Anterior cingulate cortex (tissue), 58 donors: Measurements from ENCODE around the gene GRHL3.

Experiments used
- DNase-seq, 58 donors: peaks; one replicate each; lab custom pipeline; 2025; lab: John Stamatoyannopoulos, UW

The GRHL3 gene

GRCh38 chr1:24316645-24317044 is 2.5 kb upstream of the GRHL3 start:
- DNase-seq: peak in 7 of 58 donors; percentile 2 to 35 (median 17)

DNA sequence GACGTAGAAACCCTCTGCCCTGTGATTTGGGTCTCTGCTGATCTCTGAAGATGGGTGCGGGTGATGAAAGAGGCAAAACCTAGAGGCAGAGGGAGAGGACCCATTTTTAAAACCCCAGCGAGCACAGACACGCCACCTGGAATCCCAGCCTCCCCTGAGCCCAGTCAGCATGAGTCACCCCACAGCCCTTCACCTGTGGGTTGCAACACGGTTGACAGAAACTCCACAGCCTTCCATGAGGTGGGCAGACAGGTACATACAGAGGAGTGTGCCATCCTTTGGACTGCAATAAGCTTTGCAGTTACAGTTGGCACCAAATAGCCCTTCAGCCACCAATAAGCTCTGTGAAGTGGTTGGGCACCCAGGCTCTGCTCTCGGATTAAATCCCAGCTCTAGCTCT is 2.1 kb upstream of the GRHL3 start:
- no peak for DNase-seq

- DNase-seq: peak in 3 of 58 donors; percentile 1 to 21 (median 9)
These were observed 1.1 kb upstream of the GRHL3 start for GRCh38 chr1:24317956-24318614.

- DNase-seq: peak in 1 of 58 donors; percentile 5
These were observed 394 bp upstream of the GRHL3 start for GRCh38 chr1:24318615-24319311.

- DNase-seq: no peak
These were observed 805 bp downstream of the GRHL3 start for GRCh38 chr1:24319962-24320361.

DNA sequence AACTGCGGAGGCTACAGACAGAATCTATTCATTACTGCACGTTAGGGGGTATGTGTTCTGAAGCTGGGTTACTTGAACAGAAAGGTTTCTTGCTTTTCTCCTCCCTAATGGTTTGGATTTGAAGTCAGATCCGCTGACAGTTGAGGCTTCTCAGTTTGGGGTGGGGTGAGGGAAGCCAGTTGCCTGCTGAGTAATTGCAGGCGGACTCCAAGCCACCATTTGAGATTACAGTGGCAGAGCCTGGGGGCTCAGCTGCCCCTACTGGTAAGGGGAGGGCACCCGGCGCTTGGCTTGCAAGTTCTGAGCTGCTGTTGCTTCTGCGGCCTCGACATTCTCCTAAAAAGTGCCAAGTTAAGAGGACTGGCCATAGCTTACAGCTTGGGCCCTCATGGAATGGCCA is 2.0 kb downstream of the GRHL3 start:
- no peak for DNase-seq

DNA sequence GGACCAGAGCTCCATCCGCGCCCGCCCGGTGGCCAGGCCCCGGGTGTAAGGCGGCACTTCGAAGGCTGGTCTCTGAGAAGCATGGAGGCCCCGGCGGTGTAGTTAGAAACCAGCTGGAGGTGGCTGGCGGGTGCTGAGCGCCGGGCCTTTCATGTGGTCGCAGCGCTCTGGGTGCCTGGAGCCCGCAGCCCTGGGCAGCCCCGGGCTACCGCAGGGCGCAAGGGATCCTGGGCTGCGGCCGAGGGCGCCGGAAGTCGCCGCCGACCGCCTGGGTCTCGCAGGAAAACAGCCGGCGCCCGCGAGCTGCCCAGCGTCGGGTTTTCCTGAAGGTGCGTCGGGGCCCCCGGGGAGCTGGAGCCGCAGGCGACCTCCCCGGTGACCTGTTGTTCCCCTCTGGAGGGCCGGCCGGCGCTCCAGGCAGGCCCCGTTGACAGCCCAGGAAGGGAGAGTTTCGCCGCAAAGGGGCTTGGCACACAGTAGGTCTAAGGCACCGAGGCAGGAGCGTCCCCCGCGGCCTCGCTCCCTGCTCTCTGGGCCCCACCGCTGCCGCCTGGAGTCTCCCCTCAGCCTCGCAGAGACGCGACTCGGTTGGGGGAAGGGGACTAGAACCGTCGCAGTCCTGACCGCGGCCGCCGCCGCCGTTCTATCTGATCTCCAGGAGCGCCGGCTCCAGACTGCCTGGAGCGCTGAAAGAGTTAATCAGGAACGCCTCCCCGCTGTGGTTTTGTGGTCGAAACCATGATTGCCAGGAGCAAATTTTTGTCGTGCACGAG is 2.7 kb downstream of the GRHL3 start:
- peak in 8 of 58 donors; percentile 4 to 31 (median 14) for DNase-seq

GRCh38 chr1:24322470-24323177 is 3.5 kb downstream of the GRHL3 start:
- peak in 5 of 58 donors; percentile 5 to 31 (median 13) for DNase-seq

DNA sequence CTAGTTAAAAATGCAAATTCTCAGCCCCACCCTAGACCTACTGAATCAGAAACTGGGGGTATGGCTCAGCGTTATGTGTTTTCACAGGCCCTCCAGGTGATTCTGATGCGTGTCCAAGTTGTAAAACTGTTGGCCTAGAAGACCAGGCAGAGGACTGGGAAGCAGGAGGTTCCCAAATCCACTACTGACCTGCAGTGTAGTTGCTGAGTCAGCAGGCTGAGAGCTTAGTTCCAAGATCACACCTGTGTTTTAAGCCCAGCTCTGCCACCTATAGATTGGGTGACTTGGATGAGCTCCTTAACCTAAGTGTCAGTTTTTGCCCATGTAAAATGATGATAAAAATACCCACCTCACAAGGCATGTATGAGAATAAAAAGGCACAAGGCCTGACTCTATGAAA is 4.1 kb downstream of the GRHL3 start:
- DNase-seq: no peak

DNA sequence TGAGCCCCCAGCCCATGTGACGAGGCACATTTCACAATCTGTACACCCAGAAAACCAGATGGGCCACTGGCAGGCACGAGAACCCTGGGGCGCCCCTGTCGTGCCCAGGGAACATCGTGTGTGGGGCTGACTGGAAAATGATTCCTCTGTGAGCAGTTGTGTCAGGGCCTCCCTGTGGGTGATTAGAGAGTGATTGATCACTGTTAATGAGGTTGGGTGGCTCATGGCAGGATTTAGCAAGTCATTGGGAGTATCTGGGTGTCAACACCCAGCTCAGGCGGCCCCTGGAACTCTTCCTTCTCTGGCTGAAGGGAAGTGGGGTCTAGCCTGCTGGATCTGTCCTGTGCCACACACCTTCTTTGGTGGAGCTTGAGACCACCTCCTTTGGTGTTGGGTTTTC is 5.7 kb downstream of the GRHL3 start:
- no peak for DNase-seq

DNA sequence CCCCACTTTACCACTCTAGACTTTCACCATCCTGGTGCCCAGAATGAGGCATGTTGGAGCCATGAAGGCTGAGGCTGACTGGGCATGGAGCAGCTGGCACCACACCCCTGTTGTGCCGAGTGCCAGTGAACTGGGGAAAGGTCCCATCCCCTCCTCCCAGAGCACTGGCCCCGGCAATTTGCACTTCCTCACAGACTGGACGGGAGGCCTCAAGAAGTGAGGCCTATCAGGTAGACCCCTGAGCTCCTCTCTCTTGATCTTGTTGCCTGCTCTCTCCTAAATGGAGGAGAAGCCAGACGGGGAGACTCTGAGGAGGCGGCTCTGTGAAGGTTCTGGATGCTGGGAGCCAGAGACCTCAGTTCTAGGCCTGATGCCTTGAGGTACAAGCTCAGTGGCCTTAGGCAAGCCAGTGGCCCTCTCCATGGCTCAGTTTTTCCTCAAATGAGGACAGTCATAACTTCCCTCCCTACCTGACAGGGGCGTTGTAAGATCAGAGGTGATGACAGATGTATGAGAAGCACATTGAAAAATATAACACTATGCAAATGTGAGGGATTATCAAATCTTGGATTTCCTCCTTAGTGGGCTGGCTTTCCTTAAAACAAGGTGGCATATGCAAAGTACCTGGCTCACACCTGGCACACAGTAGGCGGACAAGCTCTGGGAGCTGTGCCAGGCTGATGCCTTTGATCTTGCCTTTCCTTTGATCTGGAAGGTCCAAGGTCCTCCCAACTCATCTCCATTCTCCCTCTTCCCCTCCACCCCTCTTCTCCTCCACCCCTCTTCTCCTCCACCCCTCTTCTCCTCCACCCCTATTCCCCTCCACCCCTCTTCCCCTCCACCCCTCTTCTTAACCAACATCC is 6.7 kb downstream of the GRHL3 start:
- no peak for DNase-seq

- no peak for DNase-seq
These were observed 8.3 kb downstream of the GRHL3 start for GRCh38 chr1:24327486-24327885.

DNA sequence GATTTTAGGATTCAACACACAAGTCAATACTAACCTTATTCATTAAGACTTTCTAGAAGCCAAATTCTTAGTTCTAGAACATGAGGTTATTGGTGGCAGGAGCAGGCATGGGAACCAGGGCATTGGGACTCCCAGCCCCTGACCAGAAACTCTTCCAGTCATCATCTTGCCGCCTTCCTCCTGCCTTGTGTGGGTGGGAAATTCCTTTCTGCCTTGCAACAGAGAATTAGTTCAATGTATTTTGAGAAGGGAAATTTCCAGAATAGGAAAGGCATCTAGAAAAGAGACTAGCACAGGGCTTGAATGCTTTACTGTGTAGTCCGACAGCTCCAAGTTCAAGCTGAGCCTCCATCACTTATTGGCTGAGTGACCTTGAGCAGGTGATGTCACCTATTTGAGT is 8.7 kb downstream of the GRHL3 start:
- no peak for DNase-seq

DNA sequence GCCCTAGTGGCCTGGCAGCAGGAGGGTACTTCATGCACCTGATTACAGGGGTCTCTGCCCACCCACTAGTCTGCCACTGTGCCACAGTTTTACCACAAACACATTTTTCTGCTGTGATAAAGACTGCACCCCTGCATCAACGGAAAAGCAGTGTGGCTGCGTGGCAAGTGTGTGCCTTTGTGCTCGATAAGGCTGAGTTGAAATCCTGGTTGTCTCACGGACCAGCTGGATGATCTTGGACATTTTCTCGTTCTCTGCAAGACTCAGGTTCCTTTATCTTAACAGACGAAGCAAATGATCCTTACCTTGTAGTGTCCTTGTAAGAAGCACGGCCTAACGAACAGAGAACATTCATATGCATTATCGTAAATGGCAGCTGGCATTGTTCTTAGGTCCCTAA is 10.2 kb downstream of the GRHL3 start:
- DNase-seq: no peak

DNA sequence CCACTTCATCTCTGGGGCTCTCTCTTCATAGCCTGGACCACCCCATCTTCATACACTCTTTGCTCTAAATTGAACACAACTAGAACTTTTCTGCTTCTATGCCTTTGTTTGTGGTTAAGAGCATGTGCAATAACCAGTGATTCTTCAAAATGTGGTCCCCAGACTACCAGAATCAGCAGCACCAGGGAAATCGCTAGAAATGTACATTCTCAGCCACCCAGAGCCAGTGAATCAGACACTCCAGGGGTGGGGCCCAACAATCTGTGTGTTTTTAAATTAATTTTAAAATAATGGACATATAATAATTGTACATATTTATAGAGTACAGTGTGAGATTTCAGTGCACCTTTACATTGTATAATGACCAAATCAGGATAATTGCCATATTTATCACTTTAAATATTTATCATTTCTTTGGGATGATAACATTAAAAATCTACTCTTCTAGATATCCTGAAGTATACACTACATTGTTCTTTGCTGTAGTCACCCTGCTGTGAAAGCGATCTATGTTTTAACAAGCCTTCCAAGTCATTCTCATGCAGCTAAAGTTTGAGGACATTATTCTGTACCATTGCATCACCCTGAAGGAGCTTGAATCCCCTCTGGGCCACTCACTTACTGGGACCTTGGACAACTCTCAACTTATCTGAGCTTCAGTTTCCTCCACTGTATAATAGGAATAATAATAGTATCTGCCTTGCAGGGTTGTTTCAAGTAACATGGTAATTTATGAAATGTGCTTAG is 10.8 kb downstream of the GRHL3 start:
- DNase-seq: no peak

DNA sequence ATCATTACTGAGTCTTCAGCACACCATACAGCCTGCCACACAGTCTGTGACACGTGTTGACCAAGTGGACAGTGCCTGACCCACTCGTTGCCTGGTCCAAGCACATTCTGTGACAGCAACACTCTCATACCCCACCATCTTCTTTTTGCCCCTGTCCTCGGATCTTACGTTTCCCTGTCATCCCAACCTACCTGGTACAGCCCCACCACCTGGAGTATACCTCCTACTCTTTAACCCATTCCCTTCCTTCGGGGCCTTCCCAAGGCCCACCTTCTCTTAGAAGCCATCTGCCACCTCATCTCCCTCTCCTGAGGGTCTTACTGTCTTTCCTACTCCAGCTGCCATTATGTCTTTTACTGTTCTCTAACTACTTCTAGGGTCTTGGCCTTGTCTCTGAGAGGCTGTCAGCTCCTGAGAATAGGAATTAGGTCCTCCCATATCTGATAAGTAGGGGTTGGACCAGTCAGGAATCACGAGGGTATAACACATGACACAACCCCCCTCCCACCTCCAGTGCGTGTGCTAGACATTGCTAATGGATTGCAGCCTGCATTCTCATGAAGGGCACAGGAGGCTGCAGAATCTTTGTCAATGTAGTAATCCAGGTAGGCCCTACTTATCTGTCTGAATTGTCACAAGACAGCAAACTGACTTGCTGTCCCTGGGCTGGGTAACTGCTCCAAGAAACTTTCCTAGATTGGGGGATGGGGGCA is 13.0 kb downstream of the GRHL3 start:
- no peak for DNase-seq

- no peak for DNase-seq
These were observed 16.9 kb downstream of the GRHL3 start for GRCh38 chr1:24336075-24336474.

DNA sequence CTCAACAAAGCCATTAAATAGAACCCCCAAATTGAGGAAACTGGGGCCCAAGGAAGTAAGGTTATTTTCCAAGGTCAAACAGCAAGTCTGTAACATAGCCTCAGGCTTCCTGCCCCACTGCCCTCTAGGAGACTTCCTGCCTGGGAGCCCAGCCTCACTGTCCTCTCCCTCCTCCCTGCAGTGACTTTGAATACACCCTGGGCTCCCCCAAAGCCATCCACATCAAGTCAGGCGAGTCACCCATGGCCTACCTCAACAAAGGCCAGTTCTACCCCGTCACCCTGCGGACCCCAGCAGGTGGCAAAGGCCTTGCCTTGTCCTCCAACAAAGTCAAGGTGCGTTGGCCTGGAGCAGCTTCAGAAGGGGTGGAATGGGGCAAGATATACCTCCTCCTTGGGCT is 18.3 kb downstream of the GRHL3 start:
- DNase-seq: no peak

- DNase-seq: no peak
These were observed 19.3 kb downstream of the GRHL3 start for GRCh38 chr1:24338447-24338846.
